CD4-positive, alpha-beta T cell (primary cell): Measurements from ENCODE around the gene TBC1D22B. TPM values are rescaled to one million over a fixed set of nuclear protein-coding genes. Genes with fewer than 3 reads are reported as not detected.

ENCODE experiments used
- ATAC-seq: fragments of 200-7000 bp; cut with Tn5 transposase; one replicate; pipeline ENCODE4 v1.10.0; 2022; ENCODE audit warnings: mild to moderate bottlenecking; ENCODE audit not compliant: poor library complexity
- CTCF ChIA-PET: fragments of 350-600 bp; sonication (Branson Sonifier 250); formaldehyde crosslinking; loops from one replicate; lab custom pipeline; 2021; ENCODE audit warnings: antibody characterized with exemption, inconsistent platforms; lab: Charles Lee
- POLR2A ChIA-PET: fragments of 350-600 bp; sonication (Branson Sonifier 250); formaldehyde crosslinking; loops from one replicate; lab custom pipeline; 2021; ENCODE audit warnings: antibody characterized with exemption, inconsistent platforms; lab: Charles Lee
- DNase-seq, 14 experiments: peaks; one replicate each; pipeline ENCODE4 v3.0.0-alpha.2; 2013 to 2020; ENCODE audit warnings: mixed read lengths in 2 of 14
- H3K27ac ChIP-seq, 2 donors: one replicate each; pipeline versions ENCODE4 v1.5.1 to v1.7.0; 2013; ENCODE audit warnings: low read length in 2 of 2, low read depth in 1 of 2, mild to moderate bottlenecking in 1 of 2
- H3K27me3 ChIP-seq, 2 experiments: 1 replicate in 1 of 2; 2 replicates in 1 of 2; pipeline versions ENCODE4 v1.6.1 to v1.7.0; 2013; ENCODE audit warnings: low read length in 2 of 2, control low read depth in 1 of 2, mild to moderate bottlenecking in 1 of 2, moderate library complexity in 1 of 2; ENCODE audit not compliant: insufficient read depth in 2 of 2, control insufficient read depth in 1 of 2
- H3K36me3 ChIP-seq: one replicate; pipeline ENCODE4 v1.6.1; 2013; ENCODE audit warnings: low read length, control low read depth; ENCODE audit not compliant: insufficient read depth
- H3K4me1 ChIP-seq: one replicate; pipeline ENCODE4 v1.6.1; 2013; ENCODE audit warnings: low read length, control low read depth; ENCODE audit not compliant: insufficient read depth
- H3K4me3 ChIP-seq: one replicate; pipeline ENCODE4 v1.5.1; 2013; ENCODE audit warnings: mild to moderate bottlenecking, low read length, moderate library complexity
- H3K9me3 ChIP-seq, 2 experiments: 1 replicate in 1 of 2; 2 replicates in 1 of 2; pipeline versions ENCODE4 v1.6.1 to v1.7.0; 2013; ENCODE audit warnings: low read length in 2 of 2, mild to moderate bottlenecking in 2 of 2, control low read depth in 1 of 2, moderate library complexity in 1 of 2; ENCODE audit not compliant: control insufficient read depth in 1 of 2, insufficient read depth in 1 of 2
- H3K27ac Mint-ChIP-seq: one replicate; pipeline ENCODE4 v1.8.0; 2020; ENCODE audit warnings: mixed read lengths
- H3K27me3 Mint-ChIP-seq: one replicate; pipeline ENCODE4 v1.8.0; 2021; ENCODE audit warnings: mixed read lengths
- H3K36me3 Mint-ChIP-seq: one replicate; pipeline ENCODE4 v1.8.0; 2021; ENCODE audit warnings: low read depth, mixed read lengths
- H3K4me1 Mint-ChIP-seq: one replicate; pipeline ENCODE4 v1.8.0; 2021; ENCODE audit warnings: low read depth, mixed read lengths
- H3K4me3 Mint-ChIP-seq: one replicate; pipeline ENCODE4 v1.8.0; 2020; ENCODE audit warnings: mild to moderate bottlenecking, mixed read lengths
- H3K9me3 Mint-ChIP-seq: one replicate; pipeline ENCODE4 v1.8.0; 2020; ENCODE audit warnings: mixed read lengths
- intact Hi-C, 2 experiments: fragments of 100-400 bp; cut with DNase I in 1 of 2; cut with micrococcal nuclease in 1 of 2; formaldehyde crosslinking; loops; one replicate each; pipeline versions ENCODE4 v1.15.1 to v1.9.0; 2023 to 2025; cut with DNase I, micrococcal nuclease
- total RNA-seq, 174 experiments: library from RNA in 2 of 174; stranded (reverse) in 2 of 174; gene quantifications; one replicate each; pipeline ENCODE4 v1.2.3 and lab custom pipeline; 2021 to 2026
- TF ChIP-seq, protein P1 (sequence below): fragments of 200-600 bp; IDR thresholded peaks from one replicate; pipeline ENCODE4 v1.8.0; 2022; ENCODE audit warnings: antibody characterized with exemption, mild to moderate bottlenecking

TBC1D22B gene
- total RNA-seq, 2 experiments from 2014 or later = 5.9 to 6.6 TPM

DNA sequence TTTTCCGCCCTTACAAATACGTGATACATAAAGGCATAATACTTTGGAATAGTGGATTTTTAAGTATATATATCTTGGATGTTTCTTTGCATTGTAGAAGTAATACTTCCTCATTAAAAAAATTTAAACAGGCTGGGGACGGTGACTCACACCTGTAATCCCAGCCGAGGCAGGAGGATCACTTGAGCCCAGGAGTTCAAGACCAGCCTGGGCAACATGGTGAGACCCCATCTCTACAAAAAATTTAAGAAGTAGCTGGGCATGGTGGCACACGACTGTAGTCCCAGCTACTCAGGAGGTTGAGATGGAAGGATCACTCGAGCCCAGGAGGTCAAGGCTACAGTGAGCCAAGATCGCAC is 57.6 kb downstream of the TBC1D22B start:
- Histone ChIP-seq H3K9me3 (no peaks in the 10 kb centered on the region), H3K27me3 (no peaks in the 10 kb centered on the region), H3K4me1 (no peaks in the 10 kb centered on the region), H3K4me3 (no peak overlapping the region), H3K36me3 (peaks cover 71% of the 10 kb centered on the region), H3K27ac (no peak overlapping the region)
- Mint-ChIP-seq H3K27me3 (no peaks in the 10 kb centered on the region), H3K4me1 (peaks cover 5% of the 10 kb centered on the region), H3K36me3 (peaks cover 44% of the 10 kb centered on the region), H3K4me3 (no peak overlapping the region), H3K9me3 (no peaks in the 10 kb centered on the region), H3K27ac (no peak overlapping the region)
- ChIA-PET POLR2A (no interaction called here), CTCF (interaction anchor here (0.5 to 1.8 kb wide), 5 partner anchors 10 to 297 kb away, joined by 3 to 7 read pairs (median 4); no protein-coding TSS in a partner anchor)
- TF ChIP-seq, protein P1, sequence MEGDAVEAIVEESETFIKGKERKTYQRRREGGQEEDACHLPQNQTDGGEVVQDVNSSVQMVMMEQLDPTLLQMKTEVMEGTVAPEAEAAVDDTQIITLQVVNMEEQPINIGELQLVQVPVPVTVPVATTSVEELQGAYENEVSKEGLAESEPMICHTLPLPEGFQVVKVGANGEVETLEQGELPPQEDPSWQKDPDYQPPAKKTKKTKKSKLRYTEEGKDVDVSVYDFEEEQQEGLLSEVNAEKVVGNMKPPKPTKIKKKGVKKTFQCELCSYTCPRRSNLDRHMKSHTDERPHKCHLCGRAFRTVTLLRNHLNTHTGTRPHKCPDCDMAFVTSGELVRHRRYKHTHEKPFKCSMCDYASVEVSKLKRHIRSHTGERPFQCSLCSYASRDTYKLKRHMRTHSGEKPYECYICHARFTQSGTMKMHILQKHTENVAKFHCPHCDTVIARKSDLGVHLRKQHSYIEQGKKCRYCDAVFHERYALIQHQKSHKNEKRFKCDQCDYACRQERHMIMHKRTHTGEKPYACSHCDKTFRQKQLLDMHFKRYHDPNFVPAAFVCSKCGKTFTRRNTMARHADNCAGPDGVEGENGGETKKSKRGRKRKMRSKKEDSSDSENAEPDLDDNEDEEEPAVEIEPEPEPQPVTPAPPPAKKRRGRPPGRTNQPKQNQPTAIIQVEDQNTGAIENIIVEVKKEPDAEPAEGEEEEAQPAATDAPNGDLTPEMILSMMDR = no peak
- DNase-seq (no peak), ATAC-seq (no peak)
- intact Hi-C loops = loop anchor here (5.0 to 10.0 kb wide), 2 partner anchors 298 to 300 kb away; no protein-coding TSS in a partner anchor

DNA sequence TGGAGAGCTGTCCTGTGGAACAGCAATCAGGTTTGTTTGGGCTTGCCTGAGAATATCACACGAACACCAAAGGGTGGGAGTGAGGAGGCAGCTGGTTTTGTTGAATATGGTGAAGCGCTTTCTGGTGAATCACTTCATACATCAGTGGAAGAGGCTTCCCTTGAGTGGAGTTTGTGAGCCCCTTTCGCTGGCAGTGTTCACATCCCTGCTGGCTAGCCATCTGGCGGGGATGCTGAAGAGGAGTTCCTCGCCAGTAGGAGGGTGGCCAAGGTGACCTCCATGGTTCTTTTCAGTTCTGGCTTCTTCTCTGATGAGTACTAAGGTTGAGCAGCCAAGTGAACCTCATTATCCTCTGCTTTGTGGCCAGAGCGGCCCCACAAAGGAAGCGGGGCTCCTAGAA is 58.5 kb downstream of the TBC1D22B start:
- POLR2A ChIA-PET = no interaction called here
- ATAC-seq = no peak
- TF ChIP-seq, protein P1 = no peak
- H3K27ac ChIP-seq = no peak overlapping the region
- no peaks in the 10 kb centered on the region for H3K27me3 ChIP-seq
- Mint-ChIP-seq H3K9me3 (no peaks in the 10 kb centered on the region), H3K36me3 (peaks cover 46% of the 10 kb centered on the region), H3K4me1 (peaks cover 5% of the 10 kb centered on the region), H3K4me3 (no peak overlapping the region), H3K27ac (no peak overlapping the region), H3K27me3 (no peaks in the 10 kb centered on the region)
- H3K4me1 ChIP-seq = no peaks in the 10 kb centered on the region
- H3K4me3 ChIP-seq = no peak overlapping the region
- intact Hi-C loops = loop anchor here (5.0 to 10.0 kb wide), 2 partner anchors 299 to 301 kb away; no protein-coding TSS in a partner anchor
- H3K36me3 ChIP-seq = peaks cover 80% of the 10 kb centered on the region
- DNase-seq = no peak
- no peaks in the 10 kb centered on the region for H3K9me3 ChIP-seq
- CTCF ChIA-PET = no interaction called here

DNA sequence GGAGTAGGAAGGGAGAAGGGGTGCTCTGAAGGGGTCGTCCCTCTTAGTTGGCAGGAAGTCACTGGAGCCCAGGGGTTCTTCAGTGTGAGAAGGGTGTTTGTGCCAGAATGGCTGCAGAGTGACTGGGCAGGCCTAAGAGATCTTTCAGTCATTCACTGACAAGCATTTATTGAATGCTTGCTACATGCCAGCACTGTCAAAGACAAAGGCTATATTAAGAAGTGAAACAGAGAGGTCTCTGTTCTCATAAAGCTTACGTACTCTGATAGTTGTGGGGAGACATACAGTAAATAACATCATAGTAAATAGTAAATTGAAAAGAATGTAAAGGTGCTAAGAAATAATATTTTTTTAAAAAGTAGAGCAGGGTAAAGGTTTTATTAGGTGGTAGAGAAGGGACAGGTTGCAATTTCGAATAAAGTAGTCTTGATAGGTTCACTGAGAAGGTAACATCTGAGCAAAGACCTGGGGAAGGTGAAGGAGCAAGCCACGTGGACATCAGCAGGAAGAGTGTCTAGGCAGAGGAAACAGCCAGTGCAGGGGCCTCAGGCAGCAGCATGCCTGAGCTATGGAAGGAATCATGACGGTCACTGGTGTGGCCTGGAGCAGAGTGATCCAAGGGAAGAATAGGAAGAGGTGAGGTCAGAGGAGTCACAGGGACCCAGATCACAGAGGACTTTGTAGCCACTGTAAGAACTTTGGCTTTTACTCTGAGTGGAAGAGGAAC is 59.9 kb downstream of the TBC1D22B start:
- ChIA-PET POLR2A (no interaction called here), CTCF (no interaction called here)
- no peaks in the 10 kb centered on the region for H3K27me3 ChIP-seq
- no peaks in the 10 kb centered on the region for H3K4me1 ChIP-seq
- H3K36me3 ChIP-seq = peaks cover 88% of the 10 kb centered on the region
- intact Hi-C loops = loop anchor here (5.0 to 10.0 kb wide), 2 partner anchors 300 to 303 kb away; no protein-coding TSS in a partner anchor
- ATAC-seq (no peak), DNase-seq (no peak)
- TF ChIP-seq, protein P1 = no peak
- H3K4me3 ChIP-seq = no peak overlapping the region
- Mint-ChIP-seq H3K27ac (no peak overlapping the region), H3K27me3 (no peaks in the 10 kb centered on the region), H3K4me1 (peaks cover 5% of the 10 kb centered on the region), H3K9me3 (no peaks in the 10 kb centered on the region), H3K36me3 (peaks cover 43% of the 10 kb centered on the region), H3K4me3 (no peak overlapping the region)
- no peaks in the 10 kb centered on the region for H3K9me3 ChIP-seq
- H3K27ac ChIP-seq = no peak overlapping the region
